Keratinocyte (primary cell): ENCODE data around the gene CAD.

ENCODE experiments used
- CTCF ChIP-seq, 3 experiments: IDR thresholded peaks in 1 of 3; conservative IDR thresholded peaks in 1 of 3; optimal IDR thresholded peaks in 1 of 3; 2 replicates in 2 of 3; 3 replicates in 1 of 3; pipeline versions ENCODE3 to v1.5.1; 2011; ENCODE audit warnings: low read length in 3 of 3, mild to moderate bottlenecking in 3 of 3, moderate library complexity in 2 of 3, control low read depth in 1 of 3, inconsistent platforms in 1 of 3; ENCODE audit not compliant: insufficient read depth in 2 of 3; ENCODE audit errors: extremely low read depth in 1 of 3
- EZH2 ChIP-seq: IDR thresholded peaks from one replicate; pipeline ENCODE4 v1.6.1; 2012; ENCODE audit warnings: inconsistent platforms, mild to moderate bottlenecking, low read length, moderate library complexity

GRCh38 chr2:27189989-27190388, 27.2 kb upstream of the CAD start:
- TF ChIP-seq CTCF (optimal IDR thresholded peaks at IDR 0.05 in 1 of 3, IDR thresholded peaks at IDR 0.05 in 1 of 3, conservative IDR thresholded peaks at IDR 0.05 in 1 of 3; ENCODE audit: extremely low read depth in 1 of 3, insufficient read depth in 2 of 3, low read length in 3 of 3) (no peak), EZH2 (no peak)
